8988T (cell line): Measurements from ENCODE around the gene KCNT2.
"Not testable (repeated sequence)": the region's sequence is repeated elsewhere in the genome, so short reads cannot be mapped to it uniquely, and the experiment has no call there.

Experiments
- DNase-seq: peaks from one replicate; pipeline ENCODE4 v3.0.0; 2011

KCNT2 gene

DNA sequence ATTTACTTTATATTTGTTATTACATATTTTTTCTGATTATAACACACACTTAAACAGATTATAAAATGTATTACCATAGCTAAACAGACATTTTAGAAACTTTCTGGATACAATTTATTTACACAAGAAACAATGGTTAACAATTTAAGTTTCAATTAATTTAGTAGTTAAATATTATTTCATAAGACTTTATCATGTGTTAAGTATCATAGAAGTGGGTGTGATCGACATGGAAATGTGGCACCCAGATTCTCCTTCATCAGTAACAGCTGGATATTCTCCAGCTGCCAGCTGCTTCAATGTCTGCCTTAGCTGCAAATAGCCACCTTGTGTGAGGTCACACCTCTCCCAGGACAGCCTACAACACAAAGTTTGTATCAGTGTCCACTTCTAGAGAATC, 97.8 kb downstream of the KCNT2 start:
- no peak for DNase-seq

DNA sequence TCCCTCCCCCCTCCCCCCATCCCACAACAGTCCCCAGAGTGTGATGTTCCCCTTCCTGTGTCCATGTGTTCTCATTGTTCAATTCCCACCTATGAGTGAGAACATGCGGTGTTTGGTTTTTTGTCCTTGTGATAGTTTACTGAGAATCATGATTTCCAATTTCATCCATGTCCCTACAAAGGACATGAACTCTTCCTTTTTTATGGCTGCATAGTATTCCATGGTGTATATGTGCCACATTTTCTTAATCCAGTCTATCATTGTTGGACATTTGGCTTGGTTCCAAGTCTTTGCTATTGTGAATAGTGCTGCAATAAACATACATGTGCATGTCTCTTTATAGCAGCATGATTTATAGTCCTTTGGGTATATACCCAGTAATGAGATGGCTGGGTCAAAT, 104.0 kb downstream of the KCNT2 start:
- not testable (repeated sequence) for DNase-seq

DNA sequence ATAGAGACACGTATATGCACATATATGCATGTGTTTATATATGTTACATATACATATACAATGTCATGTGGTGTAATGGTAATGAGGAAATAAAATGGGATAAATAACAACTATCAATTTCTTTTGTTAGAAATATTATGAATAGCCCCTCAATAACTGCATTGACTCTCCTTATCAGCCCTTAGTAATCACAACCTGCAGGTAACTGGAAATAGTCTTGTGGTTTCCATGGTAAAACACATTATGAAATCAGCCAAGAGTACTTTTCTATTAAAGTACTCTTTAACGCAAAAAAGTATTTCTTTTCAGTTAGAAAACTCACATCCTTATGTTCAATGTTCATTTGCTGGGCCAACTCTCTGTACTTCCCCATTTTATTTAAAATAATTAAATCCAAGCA, 105.8 kb downstream of the KCNT2 start:
- DNase-seq: no peak

DNA sequence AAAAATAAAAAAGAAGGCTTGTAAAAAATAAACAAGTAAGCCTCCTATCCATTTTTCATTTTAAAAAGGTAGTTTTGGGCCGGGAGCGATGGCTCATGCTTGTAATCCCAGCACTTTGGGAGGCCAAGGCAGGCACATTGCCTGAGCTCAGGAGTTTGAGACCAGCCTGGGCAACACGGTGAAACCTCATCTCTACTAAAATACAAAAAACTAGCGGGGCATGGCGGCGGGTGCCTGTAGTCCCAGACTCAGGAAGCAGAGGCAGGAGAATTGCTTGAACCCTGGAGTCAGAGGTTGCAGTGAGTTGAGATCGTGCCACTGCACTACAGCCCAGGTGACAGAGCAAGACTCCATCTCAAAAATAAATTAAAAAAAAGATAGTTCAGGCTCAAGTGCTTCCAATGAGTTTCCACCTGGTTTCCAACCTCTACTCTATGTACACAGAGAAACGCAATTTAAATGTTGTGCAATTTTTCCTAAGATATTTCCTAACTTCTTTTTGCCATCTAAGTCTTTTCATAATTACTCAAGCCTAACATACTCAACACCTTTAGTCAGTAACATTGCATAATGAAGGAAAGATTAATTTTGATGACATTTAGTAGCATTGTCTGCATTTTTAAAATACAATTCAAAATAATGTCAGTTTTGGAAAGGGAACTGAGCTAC, 106.3 kb downstream of the KCNT2 start:
- DNase-seq: no peak

DNA sequence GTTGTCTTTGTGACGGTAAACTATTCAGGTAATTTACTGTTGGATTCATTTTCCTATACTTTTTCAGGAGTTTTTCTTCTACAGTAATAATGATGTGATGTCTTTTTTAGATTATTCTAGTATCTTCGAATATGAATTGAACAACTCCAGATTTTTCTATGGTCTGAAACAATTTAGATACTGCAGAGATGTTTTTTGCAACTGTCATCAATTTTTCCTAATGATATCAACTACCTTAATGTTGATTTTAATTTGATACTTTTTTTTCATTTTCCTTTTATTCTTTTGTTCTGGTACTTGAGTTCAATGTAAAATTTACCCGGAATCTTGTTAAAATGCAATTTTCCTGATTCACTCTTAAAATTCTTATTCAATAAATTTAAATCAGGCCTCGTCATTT, 110.4 kb downstream of the KCNT2 start:
- no peak for DNase-seq

DNA sequence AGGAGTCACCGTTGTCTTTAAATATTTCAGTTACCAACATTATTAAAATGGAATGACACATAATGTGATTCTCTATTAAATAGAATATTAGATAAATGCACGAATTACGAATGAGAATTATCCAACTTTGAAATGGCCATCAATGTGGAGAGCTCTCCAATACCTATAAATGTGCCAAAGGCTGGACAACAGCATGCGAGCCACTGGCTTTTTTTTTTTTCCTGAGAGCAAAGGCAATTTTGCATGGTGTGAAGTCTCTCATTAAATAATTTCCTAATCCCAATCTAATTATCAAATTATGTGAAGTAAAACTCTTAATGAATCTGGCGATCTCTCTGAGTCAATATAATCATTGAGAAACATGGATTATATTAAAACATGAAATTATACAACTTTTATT, 113.5 kb downstream of the KCNT2 start:
- no peak for DNase-seq

DNA sequence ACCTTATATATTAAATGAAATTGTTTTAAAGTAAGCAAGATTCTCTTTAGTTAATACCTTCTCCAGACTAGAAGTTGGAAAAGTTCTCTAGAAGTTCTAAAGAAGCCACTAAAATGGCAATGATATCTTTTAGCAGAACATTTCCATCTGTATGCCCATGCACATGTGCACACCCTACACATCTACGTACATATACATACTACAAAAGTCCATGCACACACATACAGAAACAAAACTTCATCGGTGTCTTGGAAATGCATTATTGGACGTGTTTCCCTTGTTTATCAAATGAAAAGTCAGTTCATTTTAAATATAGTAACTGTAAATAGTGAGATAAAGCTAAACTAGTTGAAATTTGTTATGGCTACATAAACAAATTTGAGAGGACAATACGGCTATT, 114.4 kb downstream of the KCNT2 start:
- DNase-seq: no peak

DNA sequence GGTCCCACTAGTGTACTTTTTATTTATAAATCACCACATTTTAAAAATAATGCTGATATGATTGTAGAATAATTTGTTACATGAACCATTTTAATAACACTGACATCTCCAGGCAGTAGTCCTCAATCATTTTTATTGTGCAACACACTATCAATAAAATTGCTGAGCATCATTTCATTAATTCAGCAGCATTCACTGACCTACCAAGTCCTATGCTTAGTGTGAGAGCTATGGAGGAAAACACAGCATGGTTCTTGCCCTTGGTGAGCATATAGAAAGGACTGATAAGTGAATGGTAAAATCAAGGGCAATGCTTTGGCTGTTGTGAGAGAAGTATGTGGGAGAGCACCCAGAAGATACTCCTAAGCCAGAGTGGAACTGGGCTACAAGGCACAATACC, 119.7 kb downstream of the KCNT2 start:
- DNase-seq: no peak

DNA sequence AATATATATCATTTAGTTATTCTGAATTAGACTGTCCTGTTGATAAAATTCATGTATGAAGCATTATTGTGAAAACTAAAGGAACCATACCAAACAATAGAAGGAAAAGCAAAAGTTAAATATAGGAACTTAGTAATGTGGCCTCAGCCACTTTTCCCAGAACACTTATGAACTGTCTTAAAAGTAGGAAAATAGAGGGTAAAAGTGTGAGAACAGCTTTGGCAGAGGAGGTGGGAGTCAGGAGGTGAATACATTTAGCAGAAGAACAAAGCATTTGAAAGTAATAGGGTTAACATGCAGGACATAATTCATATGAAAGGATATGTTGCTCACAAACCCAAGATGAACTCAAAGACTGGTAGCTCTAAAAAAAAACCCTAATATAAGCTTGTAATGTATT, 121.9 kb downstream of the KCNT2 start:
- DNase-seq: no peak

DNA sequence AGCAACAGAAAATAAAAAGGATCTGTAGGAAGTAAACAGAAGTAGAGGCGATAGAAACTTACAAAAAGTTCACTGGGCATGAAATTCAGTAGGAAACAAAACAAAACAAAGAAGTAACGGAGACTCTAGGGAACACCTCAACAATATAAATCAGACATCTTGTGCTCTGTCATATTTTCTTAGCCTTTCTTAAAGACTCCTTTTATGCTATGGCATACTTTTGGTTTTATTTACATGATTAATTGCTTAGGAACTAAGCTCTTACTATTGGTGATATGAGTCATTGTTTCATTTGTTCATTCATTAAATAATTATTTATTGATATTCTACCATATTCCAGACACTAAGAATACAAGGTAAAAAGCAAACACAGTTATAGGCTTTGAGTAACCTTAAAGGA, 126.6 kb downstream of the KCNT2 start:
- DNase-seq: no peak

DNA sequence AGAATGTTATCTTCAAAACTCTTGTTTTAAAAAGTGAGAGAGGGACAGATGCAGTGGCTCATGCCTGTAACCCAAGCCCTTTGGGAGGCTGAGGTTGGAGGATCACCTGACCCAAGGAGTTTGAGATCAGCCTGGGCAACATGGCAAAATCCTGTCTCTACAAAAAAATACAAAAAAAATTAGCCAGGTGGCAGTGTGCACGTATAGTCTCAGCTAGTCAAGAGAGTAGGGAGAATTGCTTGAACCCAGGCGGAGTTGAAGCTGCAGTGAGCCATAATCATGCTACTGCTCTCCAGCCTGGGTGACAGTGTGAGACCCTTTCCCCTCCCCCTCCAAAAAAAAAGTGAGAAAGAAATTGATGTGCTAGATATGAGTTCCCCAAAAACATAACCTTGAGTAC, 131.0 kb downstream of the KCNT2 start:
- no peak for DNase-seq

DNA sequence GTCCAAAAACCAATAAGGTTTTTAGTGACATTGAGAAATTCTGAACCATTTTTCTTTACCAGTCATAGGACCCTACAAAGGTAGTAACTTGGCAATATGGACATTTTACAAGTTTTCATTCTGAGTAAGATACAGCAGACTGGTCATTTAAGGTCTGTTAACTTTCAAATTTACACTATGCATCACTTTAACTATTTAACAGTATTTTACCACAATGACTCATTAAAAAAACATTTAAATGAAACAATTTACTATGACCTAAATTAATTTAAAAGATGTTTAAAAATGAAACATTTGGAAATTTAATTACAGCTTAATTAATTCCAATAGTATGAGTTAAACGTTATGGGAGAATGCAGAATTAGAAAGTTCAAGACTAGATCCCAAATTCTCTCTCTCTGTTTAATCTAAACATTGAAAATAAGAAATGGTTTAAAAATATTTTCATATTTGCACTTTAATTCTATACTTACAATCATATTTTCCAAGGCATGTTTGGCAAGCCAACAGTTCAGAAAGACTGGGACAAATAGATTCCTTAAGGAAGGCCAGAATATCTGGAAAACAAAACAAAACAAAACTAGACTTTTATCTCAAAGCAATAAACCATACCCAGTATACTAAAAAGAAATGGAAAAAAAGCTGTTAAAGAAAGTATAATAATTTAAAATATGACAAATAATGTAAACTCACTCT, 140.9 kb downstream of the KCNT2 start:
- DNase-seq: no peak

DNA sequence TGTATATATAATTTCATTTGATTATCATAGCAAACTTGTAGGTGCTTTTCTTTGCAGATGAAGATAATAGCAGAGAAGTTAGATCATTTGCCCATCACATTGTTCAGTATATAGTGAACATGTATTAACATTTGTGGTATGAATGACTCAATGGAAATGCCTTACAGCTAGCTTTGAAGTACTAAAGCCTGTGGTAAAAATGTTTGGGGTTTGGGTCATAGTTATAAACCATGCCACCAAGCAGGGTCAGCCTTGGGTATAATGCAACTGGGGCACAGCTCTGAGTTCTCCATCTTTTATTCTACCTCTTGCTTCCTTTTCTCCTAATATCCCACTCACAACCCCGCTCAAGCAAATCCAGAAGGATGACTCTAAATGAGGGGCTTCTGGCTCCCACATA, 141.6 kb downstream of the KCNT2 start:
- DNase-seq: no peak

DNA sequence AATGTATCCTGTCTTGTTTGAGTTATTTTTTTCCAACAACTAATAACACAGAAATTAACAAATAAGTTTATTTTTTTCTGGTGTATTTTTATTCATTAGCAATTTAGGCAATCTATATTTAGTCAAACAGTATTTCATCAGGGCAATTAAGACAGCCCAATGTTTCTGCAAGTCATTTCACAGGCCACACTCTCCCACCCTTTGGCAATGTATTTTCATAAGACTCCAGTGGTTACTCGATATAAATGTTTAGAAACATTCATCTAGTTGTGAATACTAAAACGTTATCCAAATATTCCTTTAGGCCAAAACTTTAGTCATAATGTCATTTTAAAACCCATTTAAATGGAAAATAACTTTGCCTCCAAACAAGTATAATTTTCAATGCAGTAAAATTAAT, 142.1 kb downstream of the KCNT2 start:
- no peak for DNase-seq

DNA sequence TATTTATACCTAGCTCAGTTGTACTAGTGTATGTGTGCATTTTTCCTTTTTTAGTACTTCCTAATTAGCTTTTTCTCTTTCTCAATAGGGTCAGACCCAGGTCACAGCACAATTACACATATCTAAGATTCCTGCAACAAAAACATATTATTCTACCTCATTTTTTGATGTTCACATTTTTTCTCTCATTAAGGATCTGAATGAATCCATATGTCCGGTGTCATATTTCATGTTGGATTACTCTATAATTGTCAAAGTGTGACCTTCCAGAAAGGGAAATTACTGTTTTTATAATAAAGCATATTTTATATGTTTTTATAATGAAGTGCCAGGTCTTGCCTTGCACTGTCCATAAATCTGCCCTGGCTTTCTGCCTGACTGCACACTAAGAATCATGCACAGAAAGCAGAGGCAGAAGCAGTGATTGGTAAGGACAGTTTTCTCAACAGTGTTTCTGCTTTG, 143.7 kb downstream of the KCNT2 start:
- DNase-seq: no peak

DNA sequence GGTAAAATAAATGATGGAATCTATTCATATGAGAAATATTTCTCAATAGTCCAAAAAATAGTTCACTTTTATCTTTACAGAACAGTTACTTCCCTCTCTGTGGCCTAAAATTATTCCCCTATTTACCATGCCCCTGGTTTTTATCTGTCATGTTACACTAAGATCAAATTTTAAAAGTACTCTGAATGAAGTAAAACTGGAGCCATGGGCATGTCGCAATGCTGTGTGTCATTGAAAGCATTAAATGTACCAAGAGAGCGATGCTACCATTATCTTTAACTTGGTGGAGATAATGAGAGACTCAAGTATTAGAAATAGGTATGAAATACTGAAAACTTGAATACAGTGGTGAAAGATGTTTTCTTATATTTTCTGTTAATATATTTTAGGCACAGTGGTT, 146.2 kb downstream of the KCNT2 start:
- no peak for DNase-seq

DNA sequence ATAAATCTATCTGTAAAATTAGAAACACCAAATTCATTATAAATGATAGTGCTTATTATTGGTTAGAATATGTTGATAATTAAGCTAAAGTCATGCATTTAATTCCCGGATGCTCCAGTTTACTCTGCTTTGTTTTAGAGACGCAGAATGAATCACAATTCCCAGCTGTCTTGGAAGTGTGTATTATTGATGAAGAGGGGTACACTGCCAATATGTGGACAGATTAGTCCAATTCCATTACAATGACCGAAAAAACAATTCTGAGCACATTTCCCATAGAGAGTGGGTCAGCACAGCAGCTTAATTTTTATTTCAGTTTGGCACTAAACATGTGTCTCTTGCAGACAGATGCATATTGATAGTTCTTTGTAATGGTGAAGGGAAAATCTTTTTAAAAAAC, 146.7 kb downstream of the KCNT2 start:
- no peak for DNase-seq

DNA sequence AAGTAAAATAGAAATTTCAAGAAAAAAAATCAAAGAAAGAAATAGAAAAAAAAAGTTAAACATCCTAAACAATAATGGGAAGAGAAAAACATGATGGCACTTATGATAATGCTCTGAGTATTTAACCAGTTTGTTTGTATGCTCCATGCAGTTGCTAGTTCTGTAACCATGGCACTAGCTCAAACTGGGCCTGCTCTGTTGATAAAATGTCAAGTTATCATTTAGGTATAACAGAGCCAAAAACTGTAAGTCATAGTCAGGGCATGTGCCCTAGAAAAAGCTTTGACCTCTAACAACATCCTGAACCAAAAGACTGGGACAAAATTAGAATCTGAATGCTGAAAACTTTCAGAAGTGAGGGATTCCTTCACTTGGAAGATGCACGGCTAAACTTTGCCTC, 148.9 kb downstream of the KCNT2 start:
- no peak for DNase-seq

DNA sequence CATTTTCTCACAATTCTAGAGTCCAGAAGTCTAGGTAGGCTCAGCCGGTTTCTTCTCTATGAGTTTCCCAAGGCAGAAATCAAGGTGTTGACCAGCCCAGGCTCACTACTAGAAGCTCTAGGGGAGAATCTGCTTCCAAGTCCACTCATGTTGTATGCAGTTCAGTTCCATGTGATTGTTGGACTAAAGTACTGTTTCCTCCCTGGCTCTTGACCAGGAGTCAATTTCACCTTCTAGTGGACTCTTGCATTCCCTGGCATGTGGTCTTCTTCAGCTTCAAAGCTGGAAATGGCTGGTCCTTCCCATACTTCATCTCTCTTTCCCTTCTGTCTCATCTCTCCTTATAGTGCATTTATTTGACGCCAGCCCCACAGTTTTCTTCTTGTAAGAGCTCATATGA, 153.4 kb downstream of the KCNT2 start:
- no peak for DNase-seq

DNA sequence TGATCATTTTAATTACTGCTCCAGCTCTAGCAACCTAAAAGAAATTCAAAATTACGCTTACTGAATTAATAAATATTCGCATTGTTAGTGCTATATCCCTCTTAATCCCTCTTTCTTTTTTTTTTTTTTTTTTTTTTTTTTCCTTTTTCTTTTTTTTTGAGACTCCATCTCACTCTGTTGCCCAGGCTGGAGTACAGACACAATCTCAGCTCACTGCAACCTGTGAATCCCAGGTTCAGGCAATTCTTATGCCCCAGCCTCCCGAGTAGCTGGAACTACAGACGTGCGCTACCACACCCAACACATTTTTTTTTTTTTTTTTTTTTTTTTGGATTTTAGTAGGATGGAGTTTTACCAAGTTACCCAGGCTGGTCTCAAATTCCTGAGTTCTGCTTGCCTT, 157.1 kb downstream of the KCNT2 start:
- DNase-seq: no peak

DNA sequence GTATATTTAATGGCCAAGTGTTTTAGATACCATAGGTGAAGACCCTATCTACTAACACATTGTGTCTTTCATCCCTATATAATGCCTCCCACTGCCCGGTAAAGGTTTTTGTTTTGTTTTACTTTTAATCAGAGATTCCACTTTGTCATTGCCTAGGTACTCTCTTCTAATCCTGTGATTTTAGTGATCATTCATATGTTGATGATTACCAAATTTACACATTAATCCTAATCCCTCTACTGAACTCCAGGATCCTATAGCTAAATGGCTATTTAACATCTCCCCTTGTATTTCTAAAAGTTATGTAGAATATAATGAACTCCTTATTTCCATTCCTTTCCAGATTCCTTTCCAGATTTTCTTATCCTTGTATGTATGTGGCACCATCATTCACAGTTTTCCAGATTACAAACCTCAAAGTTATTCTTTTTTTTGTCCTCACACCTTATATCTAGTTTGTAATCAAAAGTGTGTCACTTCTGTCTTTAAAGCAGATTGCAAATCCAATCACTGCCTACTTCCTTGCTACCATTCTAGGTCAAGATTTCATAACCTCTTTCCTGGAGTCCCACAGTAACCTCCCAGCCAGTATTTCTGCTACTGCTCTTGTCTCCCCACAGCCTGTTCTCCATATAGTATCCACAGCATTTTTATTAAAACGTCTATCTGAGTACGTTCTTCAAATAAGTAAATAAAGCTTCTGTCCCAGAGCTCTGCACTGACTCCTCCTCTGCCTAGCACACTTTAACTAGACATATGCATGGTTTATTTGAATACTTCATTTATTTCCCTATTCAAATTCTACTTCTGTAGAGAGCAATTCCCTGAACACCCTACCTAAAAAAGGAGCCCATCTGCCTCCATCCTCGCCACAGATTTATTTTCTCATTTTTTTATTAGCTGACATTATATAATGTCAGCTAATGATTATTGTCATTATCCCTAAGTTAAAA, 157.8 kb downstream of the KCNT2 start:
- no peak for DNase-seq

DNA sequence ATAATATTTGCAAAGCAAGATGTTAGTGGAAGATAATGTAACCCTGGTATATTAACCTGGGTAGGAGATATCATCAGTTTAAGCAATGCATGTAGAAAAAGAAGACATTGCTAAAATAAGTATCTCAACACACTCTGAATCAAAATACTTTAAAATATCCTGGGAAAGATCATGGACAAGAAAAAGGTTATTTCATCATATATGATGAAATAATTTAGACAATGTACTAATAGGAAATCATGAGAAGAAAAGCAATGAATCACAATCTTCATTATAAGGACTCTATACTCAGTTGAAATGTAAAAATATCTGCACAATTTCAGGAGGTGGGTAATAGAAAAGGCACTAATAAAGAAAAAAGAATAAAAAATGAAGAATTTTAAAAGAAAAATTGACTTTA, 158.8 kb downstream of the KCNT2 start:
- no peak for DNase-seq

DNA sequence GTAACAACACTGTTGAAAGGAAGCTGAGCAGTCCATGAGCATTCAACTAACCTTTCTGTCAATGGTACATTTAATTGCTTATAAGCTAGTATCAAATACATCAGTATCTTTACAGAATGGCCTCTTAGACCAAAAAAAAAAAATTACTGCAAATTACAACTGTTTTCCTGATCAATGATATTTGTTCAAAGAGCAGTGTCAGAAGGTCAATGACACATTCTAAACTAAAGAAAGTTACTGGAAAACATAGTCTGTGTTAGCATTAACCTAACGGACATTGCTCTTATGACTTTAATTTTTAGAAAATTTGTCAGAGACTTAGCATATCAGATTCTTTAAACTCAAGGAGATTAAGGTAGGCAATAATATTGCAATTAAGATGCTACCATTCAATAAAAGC, 162.5 kb downstream of the KCNT2 start:
- no peak for DNase-seq

DNA sequence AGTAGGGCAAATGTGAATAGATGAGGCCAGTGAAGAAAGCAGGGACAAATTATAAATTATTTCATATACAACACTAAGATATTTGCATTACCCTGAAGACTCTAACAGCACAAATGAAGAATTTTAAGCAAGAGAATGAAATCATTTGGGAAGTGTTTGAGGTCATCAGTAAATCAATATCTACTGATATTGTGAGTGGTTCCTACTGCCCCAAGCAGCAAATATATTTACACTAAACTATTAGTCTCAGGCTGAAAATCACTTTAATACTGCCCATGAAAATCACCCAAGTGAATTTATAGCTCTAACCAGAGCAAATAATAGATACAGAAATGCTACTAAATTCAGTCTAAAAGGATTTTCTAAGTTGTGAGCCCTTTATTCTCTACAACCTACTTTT, 163.6 kb downstream of the KCNT2 start:
- no peak for DNase-seq
